HEK293T (cell line): Measurements from ENCODE around the gene NOL3.

Experiments used
- CTCF ChIA-PET: fragments of 350-600 bp; formaldehyde crosslinking; extraction: SDS; loops from one replicate; lab custom pipeline; 2021; ENCODE audit warnings: antibody characterized with exemption, inconsistent platforms; lab: Yijun Ruan, JAX
- POLR2A ChIA-PET: fragments of 350-600 bp; formaldehyde crosslinking; extraction: SDS; loops from one replicate; lab custom pipeline; 2020; ENCODE audit warnings: antibody characterized with exemption, inconsistent platforms; lab: Yijun Ruan, JAX
- DNase-seq: peaks from one replicate; pipeline ENCODE4 v3.0.0; 2012; ENCODE audit warnings: mixed read lengths; ENCODE audit errors: extremely low spot score
- ARNT ChIP-seq: fragments of 450-650 bp; IDR thresholded peaks from 2 replicates; pipeline ENCODE4 v1.6.1; 2017; ENCODE audit warnings: mild to moderate bottlenecking
- BHLHE40 ChIP-seq: fragments of 450-650 bp; IDR thresholded peaks from 2 replicates; pipeline ENCODE4 v1.6.1; 2016; ENCODE audit warnings: mild to moderate bottlenecking, moderate library complexity, borderline replicate concordance
- CTBP1 ChIP-seq: fragments of 450-650 bp; IDR thresholded peaks from 2 replicates; pipeline ENCODE4 v1.6.1; 2016; ENCODE audit warnings: borderline replicate concordance
- ELF4 ChIP-seq: fragments of 450-650 bp; IDR thresholded peaks from 2 replicates; pipeline ENCODE4 v1.6.1; 2017; ENCODE audit warnings: antibody characterized with exemption
- FOXA1 ChIP-seq: fragments of 450-650 bp; IDR thresholded peaks from 2 replicates; pipeline ENCODE4 v1.6.1; 2016; ENCODE audit warnings: mild to moderate bottlenecking
- FOXK2 ChIP-seq: fragments of 450-650 bp; IDR thresholded peaks from 2 replicates; pipeline ENCODE4 v1.6.1; 2016; ENCODE audit warnings: mild to moderate bottlenecking
- FOXM1 ChIP-seq: fragments of 450-650 bp; IDR thresholded peaks from 2 replicates; pipeline ENCODE4 v1.6.1; 2017; ENCODE audit warnings: mild to moderate bottlenecking, borderline replicate concordance
- HDGF ChIP-seq: fragments of 450-650 bp; IDR thresholded peaks from 2 replicates; pipeline ENCODE4 v1.6.1; 2017; ENCODE audit warnings: antibody characterized with exemption, borderline replicate concordance
- L3MBTL2 ChIP-seq: fragments of 450-650 bp; conservative IDR thresholded peaks from 2 replicates; pipeline ENCODE4 v1.6.1; 2016; ENCODE audit warnings: mild to moderate bottlenecking
- LEF1 ChIP-seq: fragments of 450-650 bp; IDR thresholded peaks from 2 replicates; pipeline ENCODE4 v1.6.1; 2017; ENCODE audit warnings: mild to moderate bottlenecking, borderline replicate concordance
- NFRKB ChIP-seq: fragments of 450-650 bp; IDR thresholded peaks from 2 replicates; pipeline ENCODE4 v1.6.1; 2016; ENCODE audit warnings: mild to moderate bottlenecking, moderate library complexity
- SP1 ChIP-seq: fragments of 450-650 bp; IDR thresholded peaks from 2 replicates; pipeline ENCODE4 v1.6.1; 2017
- SUZ12 ChIP-seq: fragments of 450-650 bp; IDR thresholded peaks from 2 replicates; pipeline ENCODE4 v1.6.1; 2016; ENCODE audit warnings: mild to moderate bottlenecking
- TARDBP ChIP-seq: fragments of 450-650 bp; IDR thresholded peaks from 2 replicates; pipeline ENCODE4 v1.6.1; 2016
- ZNF384 ChIP-seq: fragments of 450-650 bp; IDR thresholded peaks from 2 replicates; pipeline ENCODE4 v1.6.1; 2016
- TF ChIP-seq, protein P1 (sequence below): fragments of 450-650 bp; IDR thresholded peaks from 2 replicates; pipeline ENCODE4 v1.6.1; 2016

The NOL3 gene

GRCh38 chr16:67210069-67210937 lies 40.0 kb downstream of the NOL3 start:
- DNase-seq: no peak
- no peak for TF ChIP-seq TARDBP
- no peak for TF ChIP-seq L3MBTL2
- no peak for TF ChIP-seq FOXK2
- no peak for TF ChIP-seq LEF1
- TF ChIP-seq, protein P1, sequence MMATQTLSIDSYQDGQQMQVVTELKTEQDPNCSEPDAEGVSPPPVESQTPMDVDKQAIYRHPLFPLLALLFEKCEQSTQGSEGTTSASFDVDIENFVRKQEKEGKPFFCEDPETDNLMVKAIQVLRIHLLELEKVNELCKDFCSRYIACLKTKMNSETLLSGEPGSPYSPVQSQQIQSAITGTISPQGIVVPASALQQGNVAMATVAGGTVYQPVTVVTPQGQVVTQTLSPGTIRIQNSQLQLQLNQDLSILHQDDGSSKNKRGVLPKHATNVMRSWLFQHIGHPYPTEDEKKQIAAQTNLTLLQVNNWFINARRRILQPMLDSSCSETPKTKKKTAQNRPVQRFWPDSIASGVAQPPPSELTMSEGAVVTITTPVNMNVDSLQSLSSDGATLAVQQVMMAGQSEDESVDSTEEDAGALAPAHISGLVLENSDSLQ: no peak
- TF ChIP-seq FOXA1: no peak
- TF ChIP-seq FOXM1: no peak
- TF ChIP-seq CTBP1: no peak
- no peak for TF ChIP-seq ELF4
- TF ChIP-seq SUZ12: no peak
- no peak for TF ChIP-seq ZNF384
- no peak for TF ChIP-seq BHLHE40
- TF ChIP-seq NFRKB: no peak
- TF ChIP-seq SP1: no peak
- TF ChIP-seq HDGF: no peak
- TF ChIP-seq ARNT: no peak
- ChIA-PET CTCF (no interaction called here), POLR2A (interaction anchor here (1.2 to 2.7 kb wide), 2 partner anchors 16 to 38 kb away, joined by 5 to 10 read pairs; partner anchors contain the start of gene TMEM208)

GRCh38 chr16:67211674-67212073 lies 41.3 kb downstream of the NOL3 start:
- POLR2A ChIA-PET: interaction anchor here (0.7 kb wide), 1 partner anchor 36 kb away, joined by 3 read pairs; the partner anchor contains the start of gene FHOD1
- DNase-seq: no peak
- CTCF ChIA-PET: no interaction called here
- TF ChIP-seq L3MBTL2 (no peak), SUZ12 (no peak), LEF1 (no peak), ARNT (no peak), FOXA1 (no peak), BHLHE40 (no peak), FOXM1 (no peak), ZNF384 (no peak), SP1 (no peak), NFRKB (no peak), ELF4 (no peak), HDGF (no peak), TARDBP (no peak)
- TF ChIP-seq, protein P1: no peak

DNA sequence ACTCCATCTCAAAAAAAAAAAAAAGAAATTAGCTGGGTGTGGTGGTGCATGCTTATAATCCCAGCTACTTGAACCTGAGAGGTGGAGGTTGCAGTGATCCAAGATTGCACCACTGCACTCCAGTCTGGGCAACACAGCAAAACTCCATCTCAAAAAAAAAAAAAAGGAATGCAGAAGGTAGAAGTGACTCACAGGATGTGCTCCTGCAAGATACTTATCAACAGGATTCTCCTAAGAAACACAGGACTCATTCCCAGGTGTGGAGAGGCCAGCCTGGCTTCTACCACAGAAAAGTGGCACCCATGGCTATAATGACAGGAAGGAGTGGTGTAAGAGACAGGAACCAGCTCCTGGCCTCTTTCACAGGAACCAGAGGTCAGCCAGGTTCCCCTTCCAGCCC lies 42.4 kb downstream of the NOL3 start:
- ChIA-PET POLR2A (interaction anchor here (1.3 kb wide), 1 partner anchor 14 kb away, joined by 4 read pairs; the partner anchor contains the start of gene TMEM208), CTCF (no interaction called here)
- no peak for DNase-seq
- TF ChIP-seq NFRKB (no peak), ZNF384 (no peak), SP1 (no peak), SUZ12 (no peak), LEF1 (no peak), BHLHE40 (no peak), TARDBP (no peak), L3MBTL2 (no peak), CTBP1 (no peak)
- TF ChIP-seq, protein P1: no peak

DNA sequence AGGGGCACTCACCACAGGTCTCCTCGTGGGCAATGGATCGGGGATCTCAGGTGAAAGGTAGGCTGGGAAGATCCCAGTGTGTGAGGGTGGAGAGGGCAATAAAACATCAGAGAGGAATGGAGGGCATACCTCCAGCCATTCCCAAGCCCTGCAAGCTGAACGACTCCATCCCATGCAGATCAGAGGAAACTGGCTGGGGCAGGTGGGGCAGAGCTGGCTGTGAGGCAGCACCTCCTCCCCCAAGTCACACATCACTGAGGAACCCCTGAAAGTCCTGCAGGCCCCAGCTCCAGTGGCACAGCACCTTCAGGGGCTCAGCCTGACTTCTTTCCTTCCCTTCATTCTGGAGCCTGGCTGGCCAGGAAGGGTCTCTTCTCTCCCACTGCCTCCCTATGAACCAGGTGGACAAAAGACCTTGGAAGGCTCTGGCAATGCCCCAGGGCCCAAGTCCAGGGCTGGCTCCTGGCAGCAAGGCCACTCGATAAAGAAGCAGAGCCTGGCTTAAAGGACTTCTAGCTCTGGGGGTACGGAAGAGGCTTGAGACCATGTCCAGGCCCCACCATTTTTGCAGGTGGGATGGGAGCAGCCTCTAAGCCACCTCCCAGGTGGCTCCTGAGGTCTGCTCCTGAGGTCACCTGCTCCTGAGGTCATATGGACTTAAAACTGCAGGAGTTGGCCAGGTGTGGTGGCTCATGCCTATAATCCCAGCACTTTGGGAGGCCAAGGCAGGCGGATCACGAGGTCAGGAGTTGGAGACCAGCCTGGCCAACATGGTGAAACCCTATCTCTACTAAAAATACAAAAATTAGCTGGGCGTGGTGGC lies 43.1 kb downstream of the NOL3 start:
- ChIA-PET POLR2A (interaction anchor here (1.3 kb wide), 1 partner anchor 13 kb away, joined by 4 read pairs; the partner anchor contains the start of gene TMEM208), CTCF (no interaction called here)
- TF ChIP-seq ELF4 (no peak), ZNF384 (no peak)
- no peak for DNase-seq

- no peak for DNase-seq
- POLR2A ChIA-PET: interaction anchor here (1.2 kb wide), 1 partner anchor 10 kb away, joined by 4 read pairs; no protein-coding TSS in a partner anchor
- CTCF ChIA-PET: interaction anchor here (0.7 kb wide), 1 partner anchor 508 kb away, joined by 3 read pairs; no protein-coding TSS in a partner anchor
- no peak for TF ChIP-seq L3MBTL2
- no peak for TF ChIP-seq ELF4
- no peak for TF ChIP-seq ARNT
- TF ChIP-seq BHLHE40: no peak
- no peak for TF ChIP-seq FOXA1
- no peak for TF ChIP-seq TARDBP
- no peak for TF ChIP-seq LEF1
- TF ChIP-seq, protein P1: no peak
- TF ChIP-seq ZNF384: no peak
Observed at GRCh38 chr16:67215706-67216105, 45.4 kb downstream of the NOL3 start.
